Stimulated activated memory B cell treated with anti-CD40 and anti-IgM and Interleukin-4, amounts not matched to agents 10 μg/mL and 1 μg/mL and 100 μg/mL, for 72 hours (primary cell): Measurements from ENCODE around the gene MRPL43.
"Not testable (repeated sequence)": the region's sequence is repeated elsewhere in the genome, so short reads cannot be mapped to it uniquely, and the experiment has no call there.

Experiments
- ATAC-seq: fragments of 150-1000 bp; cut with Tn5 transposase; 2 replicates; pipeline ENCODE4 v1.10.0; 2021
- H3K27ac Mint-ChIP-seq: one replicate; pipeline ENCODE4 v1.8.0; 2022; ENCODE audit warnings: mild to moderate bottlenecking, mixed read lengths
- H3K27me3 Mint-ChIP-seq: one replicate; pipeline ENCODE4 v1.8.0; 2022; ENCODE audit warnings: mixed read lengths
- H3K36me3 Mint-ChIP-seq: one replicate; pipeline ENCODE4 v1.8.0; 2022; ENCODE audit warnings: mixed read lengths
- H3K4me1 Mint-ChIP-seq: one replicate; pipeline ENCODE4 v1.8.0; 2022; ENCODE audit warnings: mixed read lengths
- H3K4me3 Mint-ChIP-seq: one replicate; pipeline ENCODE4 v1.8.0; 2022; ENCODE audit warnings: mild to moderate bottlenecking, moderate library complexity, mixed read lengths
- H3K9me3 Mint-ChIP-seq: one replicate; pipeline ENCODE4 v1.8.0; 2022; ENCODE audit warnings: mixed read lengths

The MRPL43 gene

GRCh38 chr10:100984672-100985177, 2.6 kb downstream of the MRPL43 start:
- H3K27me3 Mint-ChIP-seq: no peaks in the 10 kb centered on the region
- peaks cover 29% of the 10 kb centered on the region for H3K4me1 Mint-ChIP-seq
- peaks cover 48% of the 10 kb centered on the region for H3K36me3 Mint-ChIP-seq
- no peak overlapping the region for H3K27ac Mint-ChIP-seq
- no peak overlapping the region for H3K4me3 Mint-ChIP-seq
- no peaks in the 10 kb centered on the region for H3K9me3 Mint-ChIP-seq
- ATAC-seq: no peak

GRCh38 chr10:100983868-100984671, 3.2 kb downstream of the MRPL43 start:
- H3K4me3 Mint-ChIP-seq: no peak overlapping the region
- H3K27ac Mint-ChIP-seq: no peak overlapping the region
- H3K27me3 Mint-ChIP-seq: no peaks in the 10 kb centered on the region
- H3K36me3 Mint-ChIP-seq: peaks cover 50% of the 10 kb centered on the region
- no peak for ATAC-seq
- H3K9me3 Mint-ChIP-seq: no peaks in the 10 kb centered on the region
- H3K4me1 Mint-ChIP-seq: peaks cover 29% of the 10 kb centered on the region

GRCh38 chr10:100982916-100983830, 4.1 kb downstream of the MRPL43 start:
- no peaks in the 10 kb centered on the region for H3K9me3 Mint-ChIP-seq
- no peaks in the 10 kb centered on the region for H3K27me3 Mint-ChIP-seq
- no peak for ATAC-seq
- peaks cover 29% of the 10 kb centered on the region for H3K4me1 Mint-ChIP-seq
- H3K27ac Mint-ChIP-seq: no peak overlapping the region
- H3K36me3 Mint-ChIP-seq: peaks cover 52% of the 10 kb centered on the region
- H3K4me3 Mint-ChIP-seq: no peak overlapping the region

GRCh38 chr10:100981178-100981772, 6.0 kb downstream of the MRPL43 start:
- Mint-ChIP-seq H3K27ac (no peak overlapping the region), H3K4me1 (peaks cover 18% of the 10 kb centered on the region), H3K27me3 (no peaks in the 10 kb centered on the region), H3K36me3 (peaks cover 50% of the 10 kb centered on the region), H3K9me3 (no peaks in the 10 kb centered on the region), H3K4me3 (no peak overlapping the region)
- no peak for ATAC-seq

- no peak for ATAC-seq
- Mint-ChIP-seq H3K27me3 (no peaks in the 10 kb centered on the region), H3K36me3 (peaks cover 50% of the 10 kb centered on the region), H3K4me3 (no peak overlapping the region), H3K27ac (no peak overlapping the region), H3K9me3 (no peaks in the 10 kb centered on the region), H3K4me1 (peaks cover 15% of the 10 kb centered on the region)
Observed at GRCh38 chr10:100980711-100981110, 6.6 kb downstream of the MRPL43 start.

- no peak overlapping the region for H3K27ac Mint-ChIP-seq
- H3K4me1 Mint-ChIP-seq: peaks cover 11% of the 10 kb centered on the region
- ATAC-seq: no peak
- no peaks in the 10 kb centered on the region for H3K27me3 Mint-ChIP-seq
- H3K9me3 Mint-ChIP-seq: no peaks in the 10 kb centered on the region
- no peak overlapping the region for H3K4me3 Mint-ChIP-seq
- peaks cover 50% of the 10 kb centered on the region for H3K36me3 Mint-ChIP-seq
Observed at GRCh38 chr10:100980311-100980710, 7.0 kb downstream of the MRPL43 start.

- Mint-ChIP-seq H3K4me1 (peaks cover 9% of the 10 kb centered on the region), H3K4me3 (no peak overlapping the region), H3K27ac (no peak overlapping the region), H3K36me3 (peaks cover 50% of the 10 kb centered on the region), H3K9me3 (no peaks in the 10 kb centered on the region), H3K27me3 (no peaks in the 10 kb centered on the region)
- no peak for ATAC-seq
Observed at GRCh38 chr10:100979791-100980272, 7.5 kb downstream of the MRPL43 start.

- Mint-ChIP-seq H3K36me3 (peaks cover 43% of the 10 kb centered on the region), H3K27me3 (no peaks in the 10 kb centered on the region), H3K4me3 (no peak overlapping the region), H3K9me3 (no peaks in the 10 kb centered on the region), H3K4me1 (no peaks in the 10 kb centered on the region), H3K27ac (no peak overlapping the region)
- ATAC-seq: no peak
Observed at GRCh38 chr10:100978901-100979195, 8.4 kb downstream of the MRPL43 start.

GRCh38 chr10:100978121-100978900, 9.0 kb downstream of the MRPL43 start:
- Mint-ChIP-seq H3K36me3 (peaks cover 38% of the 10 kb centered on the region), H3K4me1 (no peaks in the 10 kb centered on the region), H3K27me3 (no peaks in the 10 kb centered on the region), H3K9me3 (no peaks in the 10 kb centered on the region), H3K4me3 (no peak overlapping the region), H3K27ac (no peak overlapping the region)
- ATAC-seq: no peak

GRCh38 chr10:100977436-100977835, 9.9 kb downstream of the MRPL43 start:
- H3K9me3 Mint-ChIP-seq: no peaks in the 10 kb centered on the region
- no peak overlapping the region for H3K4me3 Mint-ChIP-seq
- H3K36me3 Mint-ChIP-seq: peaks cover 30% of the 10 kb centered on the region
- no peak for ATAC-seq
- no peak overlapping the region for H3K27ac Mint-ChIP-seq
- no peaks in the 10 kb centered on the region for H3K4me1 Mint-ChIP-seq
- H3K27me3 Mint-ChIP-seq: no peaks in the 10 kb centered on the region

GRCh38 chr10:100976906-100977305, 10.4 kb downstream of the MRPL43 start:
- H3K27me3 Mint-ChIP-seq: no peaks in the 10 kb centered on the region
- no peak overlapping the region for H3K27ac Mint-ChIP-seq
- H3K36me3 Mint-ChIP-seq: peaks cover 25% of the 10 kb centered on the region
- ATAC-seq: no peak
- no peaks in the 10 kb centered on the region for H3K4me1 Mint-ChIP-seq
- no peaks in the 10 kb centered on the region for H3K9me3 Mint-ChIP-seq
- H3K4me3 Mint-ChIP-seq: no peak overlapping the region

- H3K27ac Mint-ChIP-seq, H3K4me1 Mint-ChIP-seq, H3K9me3 Mint-ChIP-seq, H3K4me3 Mint-ChIP-seq, H3K27me3 Mint-ChIP-seq, ATAC-seq: not testable (repeated sequence)
- H3K36me3 Mint-ChIP-seq: peaks cover 14% of the 10 kb centered on the region
Observed at GRCh38 chr10:100975397-100975796, 11.9 kb downstream of the MRPL43 start.

GRCh38 chr10:100972904-100973535, 14.3 kb downstream of the MRPL43 start:
- no peak overlapping the region for H3K4me3 Mint-ChIP-seq
- no peak for ATAC-seq
- no peaks in the 10 kb centered on the region for H3K9me3 Mint-ChIP-seq
- no peaks in the 10 kb centered on the region for H3K27me3 Mint-ChIP-seq
- no peak overlapping the region for H3K27ac Mint-ChIP-seq
- H3K4me1 Mint-ChIP-seq: peaks cover 26% of the 10 kb centered on the region
- H3K36me3 Mint-ChIP-seq: peaks cover 7% of the 10 kb centered on the region

GRCh38 chr10:100972115-100972903, 15.0 kb downstream of the MRPL43 start:
- no peak overlapping the region for H3K4me3 Mint-ChIP-seq
- H3K27ac Mint-ChIP-seq: no peak overlapping the region
- no peaks in the 10 kb centered on the region for H3K9me3 Mint-ChIP-seq

More at GRCh38 chr10:100972115-100972903, 15.0 kb downstream of the MRPL43 start:
- ATAC-seq: no peak
- H3K36me3 Mint-ChIP-seq: peaks cover 7% of the 10 kb centered on the region
- H3K27me3 Mint-ChIP-seq: no peaks in the 10 kb centered on the region
- H3K4me1 Mint-ChIP-seq: peaks cover 30% of the 10 kb centered on the region
